ENCODE data around the gene SMYD3.

DNA sequence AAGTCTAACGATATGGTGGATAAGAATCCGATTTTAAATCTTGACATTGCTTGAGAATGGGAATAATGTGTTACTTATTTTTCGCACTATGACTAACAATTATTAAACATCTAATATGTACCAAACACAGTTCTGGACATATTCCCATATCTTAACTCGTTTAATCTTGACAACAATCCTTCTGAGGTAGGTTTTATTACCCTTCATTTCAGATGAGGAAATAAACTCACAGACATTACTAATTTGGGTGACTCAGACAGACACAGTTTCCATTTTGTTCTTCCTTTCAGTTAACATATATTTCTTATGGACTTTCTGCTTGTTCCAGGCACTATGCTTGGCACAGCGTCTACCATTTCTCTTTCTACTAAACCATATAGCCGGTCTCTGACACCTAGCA lies 244.8 kb downstream of the SMYD3 start:
- TF ChIP-seq, protein P1, sequence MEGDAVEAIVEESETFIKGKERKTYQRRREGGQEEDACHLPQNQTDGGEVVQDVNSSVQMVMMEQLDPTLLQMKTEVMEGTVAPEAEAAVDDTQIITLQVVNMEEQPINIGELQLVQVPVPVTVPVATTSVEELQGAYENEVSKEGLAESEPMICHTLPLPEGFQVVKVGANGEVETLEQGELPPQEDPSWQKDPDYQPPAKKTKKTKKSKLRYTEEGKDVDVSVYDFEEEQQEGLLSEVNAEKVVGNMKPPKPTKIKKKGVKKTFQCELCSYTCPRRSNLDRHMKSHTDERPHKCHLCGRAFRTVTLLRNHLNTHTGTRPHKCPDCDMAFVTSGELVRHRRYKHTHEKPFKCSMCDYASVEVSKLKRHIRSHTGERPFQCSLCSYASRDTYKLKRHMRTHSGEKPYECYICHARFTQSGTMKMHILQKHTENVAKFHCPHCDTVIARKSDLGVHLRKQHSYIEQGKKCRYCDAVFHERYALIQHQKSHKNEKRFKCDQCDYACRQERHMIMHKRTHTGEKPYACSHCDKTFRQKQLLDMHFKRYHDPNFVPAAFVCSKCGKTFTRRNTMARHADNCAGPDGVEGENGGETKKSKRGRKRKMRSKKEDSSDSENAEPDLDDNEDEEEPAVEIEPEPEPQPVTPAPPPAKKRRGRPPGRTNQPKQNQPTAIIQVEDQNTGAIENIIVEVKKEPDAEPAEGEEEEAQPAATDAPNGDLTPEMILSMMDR (IDR thresholded peaks at IDR 0.05; ENCODE audit: borderline replicate concordance, extremely low read depth, low read length, poor library complexity, severe bottlenecking): no peak
- no peak for TF ChIP-seq EZH2 (IDR thresholded peaks at IDR 0.05; ENCODE audit: borderline replicate concordance, low read depth, low read length, severe bottlenecking)

Data from DND-41 (cell line).